Measurements from ENCODE around the gene AEBP1. TPM values are rescaled to one million over a fixed set of nuclear protein-coding genes. Genes with fewer than 3 reads are reported as not detected.

Gene AEBP1
- total RNA-seq, 4 donors from 2014 or later = 33.9 to 151 (median 89.0) TPM

GRCh38 chr7:44116789-44117666 lies 12.9 kb downstream of the AEBP1 start:
- intact Hi-C loops (cut with DNase I; ENCODE audit: low total_unique reads) (no loop called here), in situ Hi-C loops (cut with MboI; ENCODE audit: low pct_ligation_motif_present in 1 of 4, low pct_unique_long_range_greater_than_20kb in 1 of 4, low sequenced_read_pairs in 3 of 4) (no loop called here)
- DNase-seq = no peak
- Histone ChIP-seq H3K9me3 (no peaks in the 10 kb centered on the region), H3K27me3 (no peaks in the 10 kb centered on the region), H3K4me3 (no peak overlapping the region), H3K36me3 (no peaks in the 10 kb centered on the region), H3K27ac (no peak overlapping the region), H3K4me1 (peaks cover 0 to 4% (median 0%) of the 10 kb centered on the region in 4 donors)
- no peak for TF ChIP-seq EP300 (IDR thresholded peaks at IDR 0.05; ENCODE audit: low read depth)
- TF ChIP-seq CTCF (IDR thresholded peaks at IDR 0.05) = no peak
- no peak for TF ChIP-seq POLR2A (IDR thresholded peaks at IDR 0.05)
- no peak for TF ChIP-seq POLR2AphosphoS5 (IDR thresholded peaks at IDR 0.05)
- WGBS, 2 donors (ENCODE audit: low coverage in 1 of 2) = 90% methylated on average over 24 of the region's 25 CpGs; no CpG with 5 or more reads in 1 of the 2 donors

DNA sequence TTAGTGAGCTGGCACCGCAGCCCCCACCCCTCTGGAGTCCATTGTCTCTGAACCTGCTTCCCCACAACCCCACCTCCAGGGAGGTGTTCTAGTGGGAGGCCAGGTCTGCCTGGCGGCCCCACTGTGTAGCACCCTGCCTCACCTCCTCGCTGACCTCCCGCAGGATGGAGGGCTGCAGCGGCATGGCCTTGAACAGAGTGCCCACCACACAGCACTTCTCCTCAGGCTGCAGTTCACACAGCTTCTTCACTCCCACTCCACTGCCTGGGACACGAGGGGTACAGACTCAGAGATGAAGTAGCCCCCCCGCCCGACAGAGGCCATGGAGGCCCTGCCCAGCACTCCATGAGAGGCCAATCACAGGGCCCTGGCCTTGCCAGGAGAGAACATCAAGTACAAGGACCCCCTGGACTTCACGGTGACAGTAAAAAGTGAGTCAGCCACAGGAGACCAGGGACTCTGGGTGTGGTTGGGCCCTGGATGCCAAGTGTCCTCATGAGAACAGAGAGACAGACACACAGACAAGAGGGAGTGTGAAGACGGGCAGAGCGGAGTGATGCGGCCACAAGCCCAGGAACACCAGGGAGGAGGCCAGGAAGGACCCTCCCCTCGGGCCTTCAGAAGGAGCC lies 13.8 kb downstream of the AEBP1 start:
- TF ChIP-seq POLR2A (IDR thresholded peaks at IDR 0.05) (no peak), CTCF (IDR thresholded peaks at IDR 0.05) (no peak), EP300 (IDR thresholded peaks at IDR 0.05; ENCODE audit: low read depth) (no peak), POLR2AphosphoS5 (IDR thresholded peaks at IDR 0.05) (no peak)
- in situ Hi-C loops (cut with MboI; ENCODE audit: low pct_ligation_motif_present in 1 of 4, low pct_unique_long_range_greater_than_20kb in 1 of 4, low sequenced_read_pairs in 3 of 4) = no loop called here
- intact Hi-C loops (cut with DNase I; ENCODE audit: low total_unique reads) = no loop called here

DNA sequence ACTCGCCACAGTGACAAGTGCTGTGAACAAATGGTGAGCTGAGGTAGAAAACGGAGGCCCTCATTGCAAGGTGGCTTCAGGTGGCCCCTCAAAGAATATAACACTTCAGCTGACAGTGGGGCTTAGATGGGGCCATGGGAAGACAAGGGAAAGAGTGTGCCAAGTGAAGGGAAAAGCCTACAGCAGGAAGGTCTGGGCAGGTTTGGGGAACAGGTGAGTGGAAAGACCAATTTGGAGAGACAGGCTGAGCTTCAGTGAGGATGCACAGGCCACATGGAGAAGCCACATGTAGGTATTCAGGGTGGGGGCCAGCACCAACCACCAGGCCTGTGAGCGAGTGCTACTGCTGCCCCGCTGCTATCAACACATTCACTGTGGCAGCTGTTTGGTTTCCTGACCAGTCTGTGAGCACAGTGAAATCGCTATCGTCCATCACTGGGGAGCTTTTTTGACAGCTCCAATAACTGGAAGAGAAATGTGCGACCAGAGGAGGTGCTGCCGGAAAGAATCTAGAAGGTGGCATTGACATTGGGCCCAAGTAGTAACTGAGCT lies 15.8 kb downstream of the AEBP1 start:
- Histone ChIP-seq H3K4me3 (no peak overlapping the region), H3K27ac (no peak overlapping the region), H3K4me1 (peaks cover 6 to 20% (median 7%) of the 10 kb centered on the region in 4 donors), H3K9me3 (no peaks in the 10 kb centered on the region), H3K27me3 (no peaks in the 10 kb centered on the region), H3K36me3 (no peaks in the 10 kb centered on the region)
- TF ChIP-seq CTCF (IDR thresholded peaks at IDR 0.05) (no peak), POLR2A (IDR thresholded peaks at IDR 0.05) (no peak), POLR2AphosphoS5 (IDR thresholded peaks at IDR 0.05) (no peak), EP300 (IDR thresholded peaks at IDR 0.05; ENCODE audit: low read depth) (no peak)
- DNase-seq = no peak
- intact Hi-C loops (cut with DNase I; ENCODE audit: low total_unique reads) = loop anchor here (5.0 kb wide), 1 partner anchor 243 kb away; no protein-coding TSS in a partner anchor
- 80 to 93% methylated on average over 1 to 8 of the region's 8 CpGs for WGBS, 2 donors (ENCODE audit: low coverage in 1 of 2)
- in situ Hi-C loops (cut with MboI; ENCODE audit: low pct_ligation_motif_present in 1 of 4, low pct_unique_long_range_greater_than_20kb in 1 of 4, low sequenced_read_pairs in 3 of 4) = no loop called here

More for the DNA sequence above, 13.8 kb downstream of the AEBP1 start:
- Histone ChIP-seq H3K9me3 (no peaks in the 10 kb centered on the region), H3K36me3 (no peaks in the 10 kb centered on the region), H3K27ac (no peak overlapping the region), H3K4me3 (no peak overlapping the region), H3K27me3 (no peaks in the 10 kb centered on the region), H3K4me1 (peaks cover 6 to 13% (median 6%) of the 10 kb centered on the region in 4 donors)
- 91% methylated on average over 13 of the region's 13 CpGs; no CpG with 5 or more reads in 1 of the 2 donors for WGBS, 2 donors (ENCODE audit: low coverage in 1 of 2)
- DNase-seq = no peak

- in situ Hi-C loops (cut with MboI; ENCODE audit: low pct_ligation_motif_present in 1 of 4, low pct_unique_long_range_greater_than_20kb in 1 of 4, low sequenced_read_pairs in 3 of 4) = no loop called here
- Histone ChIP-seq H3K36me3 (no peaks in the 10 kb centered on the region), H3K27me3 (no peaks in the 10 kb centered on the region), H3K27ac (no peak overlapping the region), H3K4me3 (no peak overlapping the region), H3K9me3 (no peaks in the 10 kb centered on the region), H3K4me1 (peaks cover 6 to 20% (median 7%) of the 10 kb centered on the region in 4 donors)
- TF ChIP-seq EP300 (IDR thresholded peaks at IDR 0.05; ENCODE audit: low read depth) (no peak), POLR2A (IDR thresholded peaks at IDR 0.05) (no peak), POLR2AphosphoS5 (IDR thresholded peaks at IDR 0.05) (no peak), CTCF (IDR thresholded peaks at IDR 0.05) (no peak)
- 86 to 88% methylated on average over 1 to 6 of the region's 6 CpGs for WGBS, 2 donors (ENCODE audit: low coverage in 1 of 2)
- DNase-seq = no peak
- intact Hi-C loops (cut with DNase I; ENCODE audit: low total_unique reads) = loop anchor here (5.0 kb wide), 1 partner anchor 243 kb away; no protein-coding TSS in a partner anchor
These were observed 16.2 kb downstream of the AEBP1 start for GRCh38 chr7:44120395-44120794.
